ENCODE measurements around the gene SPAG4.
A peak's percentile ranks its signal among the peaks of the same experiment; 100 is the strongest.

The SPAG4 gene

DNA sequence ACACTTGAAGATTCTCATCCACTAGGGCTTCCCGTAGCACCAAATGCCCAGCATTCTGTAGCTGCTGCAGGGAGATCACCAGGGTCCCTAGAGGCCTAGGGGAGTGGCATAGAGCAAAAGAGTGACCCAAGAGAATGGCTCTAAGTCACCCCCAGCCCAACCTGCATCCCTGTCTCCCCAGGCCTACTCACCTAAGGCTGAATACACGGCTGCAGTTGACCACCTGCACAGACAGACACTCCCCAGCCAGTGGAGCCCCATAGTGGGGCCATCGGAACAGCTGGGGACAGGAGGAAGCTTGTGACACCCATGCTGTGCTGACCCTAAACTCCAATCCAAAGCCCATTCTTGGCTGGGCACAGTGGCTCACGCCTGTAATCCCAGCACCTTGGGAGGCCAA lies 9.5 kb upstream of the SPAG4 start:
- DNase-seq (ENCODE audit: low spot score), result no peak
- no peak for TF ChIP-seq CTCF (IDR thresholded peaks at IDR 0.05; ENCODE audit: extremely low read depth, missing control alignments)

DNA sequence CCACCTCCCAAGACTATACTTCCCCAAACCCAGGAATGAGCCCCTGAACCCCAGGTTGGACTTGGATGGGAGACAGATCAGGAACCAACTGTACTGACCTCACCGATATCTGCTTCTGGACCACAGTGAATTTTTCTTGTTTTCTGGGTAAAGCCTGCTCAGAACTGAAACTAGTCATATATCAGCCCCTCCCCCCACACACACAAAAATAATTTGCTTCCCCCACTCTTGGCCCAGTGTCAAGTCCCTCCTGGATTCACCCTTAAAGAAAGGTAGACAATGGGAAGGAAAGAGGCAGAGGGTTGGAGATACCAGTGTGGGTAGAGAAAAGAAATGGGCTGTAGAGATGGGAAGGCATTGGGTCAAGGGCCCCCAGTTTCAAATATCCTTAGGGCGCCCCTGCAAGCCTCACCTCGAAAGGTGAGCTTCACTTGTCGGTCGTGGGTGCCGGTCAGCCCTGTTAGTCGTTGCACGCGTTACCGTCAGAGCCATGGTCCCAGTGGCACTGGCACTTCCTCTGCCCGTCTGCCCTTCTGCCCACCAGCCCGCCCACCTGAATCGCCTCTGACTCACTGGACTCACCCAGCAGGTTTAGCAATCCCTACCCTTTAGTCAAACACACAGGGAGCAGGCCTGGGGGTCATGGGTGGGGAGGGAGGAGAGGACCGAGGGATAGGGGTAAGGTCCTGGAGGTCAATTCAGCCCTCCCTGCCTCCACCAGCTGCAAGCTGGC lies 8.5 kb upstream of the SPAG4 start:
- TF ChIP-seq CTCF (IDR thresholded peaks at IDR 0.05; ENCODE audit: extremely low read depth, missing control alignments), result no peak
- DNase-seq (ENCODE audit: low spot score), result no peak

DNA sequence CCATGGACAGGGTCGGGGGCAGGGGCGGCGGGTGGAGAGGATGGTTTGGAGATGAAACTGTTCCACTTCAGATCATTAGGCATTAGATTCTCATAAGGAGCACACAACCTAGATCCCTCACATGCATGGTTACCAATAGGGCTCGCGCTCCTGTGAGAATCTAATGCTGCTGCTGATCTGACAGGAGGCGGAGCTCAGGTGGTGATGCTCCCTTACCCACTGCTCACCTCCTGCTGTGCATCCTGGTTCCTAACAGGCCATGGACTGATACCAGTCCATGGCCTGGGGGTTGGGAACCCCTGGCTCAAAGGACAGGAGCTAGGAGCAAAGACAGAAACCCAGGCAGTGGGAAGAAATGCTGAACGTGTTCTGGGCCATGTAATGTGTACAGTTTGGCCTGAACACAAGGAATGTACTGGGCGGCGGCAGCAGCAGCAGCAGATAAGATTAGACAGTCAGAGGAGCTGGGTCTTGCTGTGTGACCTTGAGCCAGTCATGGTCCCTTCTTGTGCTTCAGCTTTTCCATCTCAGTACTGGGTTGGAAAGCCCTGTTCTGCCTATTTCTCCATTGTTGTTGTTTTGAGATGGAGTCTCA lies 4.7 kb upstream of the SPAG4 start:
- no peak for DNase-seq (ENCODE audit: low spot score)
- TF ChIP-seq CTCF (IDR thresholded peaks at IDR 0.05; ENCODE audit: extremely low read depth, missing control alignments), result no peak

DNA sequence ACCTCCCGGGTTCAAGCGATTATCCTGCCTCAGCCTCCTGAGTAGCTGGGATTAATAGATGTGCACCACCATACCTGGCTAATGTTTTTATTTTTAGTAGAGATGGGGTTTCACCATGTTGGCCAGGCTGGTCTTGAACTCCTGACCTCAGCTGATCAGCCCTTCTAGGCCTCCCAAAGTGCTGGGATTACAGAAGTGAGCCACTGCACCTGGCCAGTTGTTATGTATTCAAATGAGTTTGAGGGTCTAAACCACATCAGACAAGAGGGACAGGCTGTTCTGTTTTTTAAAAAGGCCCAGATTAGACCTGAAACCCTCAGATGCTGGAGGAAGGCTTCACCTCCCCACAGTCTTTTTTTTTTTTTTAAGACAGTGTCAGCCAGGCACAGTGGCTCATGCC lies 4.1 kb upstream of the SPAG4 start:
- peak; percentile 84 for DNase-seq (ENCODE audit: low spot score)
- no peak for TF ChIP-seq CTCF (IDR thresholded peaks at IDR 0.05; ENCODE audit: extremely low read depth, missing control alignments)

DNA sequence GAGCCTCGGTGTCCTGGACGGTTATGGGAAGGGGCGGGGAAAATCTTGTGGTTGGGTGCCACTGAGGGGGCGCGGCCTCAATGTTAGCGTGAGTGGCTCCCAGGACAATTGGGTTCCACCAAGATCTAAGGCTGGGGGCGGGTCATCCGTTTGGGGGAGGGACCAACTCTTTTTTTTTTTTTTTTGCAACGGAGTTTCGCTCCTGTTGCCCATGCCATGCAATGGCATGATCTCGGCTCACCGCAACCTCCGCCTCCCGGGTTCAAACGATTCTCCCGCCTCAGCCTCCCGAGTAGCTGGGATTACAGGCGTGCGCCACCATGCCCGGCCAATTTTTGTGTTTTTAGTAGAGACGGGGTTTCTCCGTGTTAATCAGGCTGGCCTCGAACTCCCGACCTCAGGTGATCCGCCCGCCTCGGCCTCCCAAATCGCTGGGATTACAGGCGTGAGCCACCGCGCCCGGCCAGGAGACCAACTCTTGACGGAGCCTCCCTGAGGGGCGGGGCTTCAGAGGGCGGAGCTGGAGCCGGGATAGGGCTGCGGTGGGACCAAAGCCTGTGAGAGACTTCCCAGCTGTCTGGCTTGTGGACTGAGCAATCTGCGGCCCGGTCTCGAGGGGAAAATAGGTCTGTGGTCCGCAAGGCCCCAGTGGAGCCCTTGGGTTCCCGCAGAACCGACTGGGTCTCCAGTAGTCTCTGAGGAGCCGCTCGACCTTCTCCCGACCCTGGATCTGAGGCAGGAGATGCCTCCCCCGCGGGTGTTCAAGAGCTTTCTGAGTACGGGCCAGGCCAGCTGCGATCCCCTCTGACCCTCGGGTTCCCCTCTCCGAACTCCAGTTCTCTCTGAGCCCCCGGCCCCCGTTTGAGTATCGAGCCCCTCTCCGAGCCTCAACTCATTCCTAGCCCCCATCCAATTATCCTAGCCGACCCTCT lies 1.1 kb downstream of the SPAG4 start:
- no peak for TF ChIP-seq CTCF (IDR thresholded peaks at IDR 0.05; ENCODE audit: extremely low read depth, missing control alignments)
- peak; percentile 71 for DNase-seq (ENCODE audit: low spot score)

- TF ChIP-seq CTCF (IDR thresholded peaks at IDR 0.05; ENCODE audit: extremely low read depth, missing control alignments), result no peak
- DNase-seq (ENCODE audit: low spot score), result peak; percentile 76
Observed at GRCh38 chr20:35617397-35618262, 2.0 kb downstream of the SPAG4 start.
